Esophagus squamous epithelium (tissue), 5 donors: ENCODE results near the gene TMEM41A. TPM values are rescaled to one million over a fixed set of nuclear protein-coding genes. Genes with fewer than 3 reads are reported as not detected.

Experiments used
- DNase-seq: peaks from one replicate; lab custom pipeline; 2025; lab: John Stamatoyannopoulos, UW
- H3K27ac ChIP-seq, 4 donors: fragments of 200-600 bp; sonication (generic); one replicate each; pipeline ENCODE4 v1.5.1; 2016 to 2019; ENCODE audit warnings: mild to moderate bottlenecking in 1 of 4
- H3K27me3 ChIP-seq, 4 donors: fragments of 200-600 bp; sonication (generic); 1 replicate in 3 of 4; 2 replicates in 1 of 4; pipeline versions ENCODE4 v1.5.1 to v1.6.0; 2017 to 2021; ENCODE audit warnings: antibody characterized with exemption in 1 of 4
- H3K36me3 ChIP-seq, 3 donors: fragments of 200-600 bp; sonication (generic); one replicate each; pipeline ENCODE4 v1.5.1; 2016 to 2019
- H3K4me1 ChIP-seq, 3 donors: fragments of 200-600 bp; sonication (generic); one replicate each; pipeline ENCODE4 v1.5.1; 2017 to 2019
- H3K4me3 ChIP-seq, 4 donors: fragments of 200-600 bp; sonication (generic); 1 replicate in 3 of 4; 2 replicates in 1 of 4; pipeline ENCODE4 v1.5.1; 2016 to 2019; ENCODE audit warnings: mild to moderate bottlenecking in 2 of 4, moderate library complexity in 1 of 4
- H3K9me3 ChIP-seq, 3 donors: fragments of 200-600 bp; sonication (generic); one replicate each; pipeline ENCODE4 v1.5.1; 2016 to 2019
- CTCF ChIP-seq, 6 experiments: fragments of 450-650 bp in 4 of 6; fragments of 200-600 bp in 2 of 6; sonication (generic) in 2 of 6; IDR thresholded peaks; one replicate each; pipeline ENCODE4 v1.5.1; 2016 to 2019; ENCODE audit warnings: antibody characterized with exemption in 6 of 6, mild to moderate bottlenecking in 4 of 6, moderate library complexity in 4 of 6
- POLR2A ChIP-seq, 4 donors: fragments of 450-650 bp; IDR thresholded peaks; one replicate each; pipeline ENCODE4 v1.6.1; 2017; ENCODE audit warnings: antibody characterized with exemption in 4 of 4, mild to moderate bottlenecking in 4 of 4, moderate library complexity in 3 of 4
- WGBS, 2 donors: methylation state at CpG; one replicate each; pipeline ENCODE4 v1.1.5; 2018; 5-methylcytosine and 5-hydroxymethylcytosine counted together
- intact Hi-C: fragments of 100-400 bp; cut with DNase I; formaldehyde crosslinking; loops from one replicate; pipeline ENCODE4 v1.15.0; 2022
- total RNA-seq, 4 donors: library from RNA; depleted of rRNA; stranded (reverse); fragments of >200 nt; gene quantifications; one replicate each; pipeline ENCODE4 v1.1.0, GENCODE V29; 2016
- donor health status: DM: yes; HTN: yes; CAD: no.

Gene TMEM41A
- total RNA-seq, 4 donors from 2014 or later = 15.6 to 25.9 (median 20.3) TPM

- no peak for TF ChIP-seq POLR2A (IDR thresholded peaks at IDR 0.05)
- TF ChIP-seq CTCF (IDR thresholded peaks at IDR 0.05) = no peak
- peaks cover 0 to 5% (median 0%) of the 10 kb centered on the region in 3 donors for H3K4me1 ChIP-seq
- DNase-seq = no peak
- H3K27ac ChIP-seq = no peak overlapping the region
- no peaks in the 10 kb centered on the region for H3K27me3 ChIP-seq
- intact Hi-C loops = no loop called here
- WGBS, 2 donors = 82 to 84% methylated on average over 4 of the region's 4 CpGs
- H3K9me3 ChIP-seq = no peaks in the 10 kb centered on the region
- no peak overlapping the region for H3K4me3 ChIP-seq
- peaks cover 8 to 99% (median 8%) of the 10 kb centered on the region in 3 donors for H3K36me3 ChIP-seq
These were observed 8.6 kb downstream of the TMEM41A start for GRCh38 chr3:185490241-185490640.

GRCh38 chr3:185489462-185489861 is 9.4 kb downstream of the TMEM41A start:
- Histone ChIP-seq H3K27me3 (no peaks in the 10 kb centered on the region), H3K9me3 (no peaks in the 10 kb centered on the region), H3K27ac (no peak overlapping the region), H3K4me3 (no peak overlapping the region), H3K36me3 (peaks cover under 1 to 94% (median 8%) of the 10 kb centered on the region in 3 donors), H3K4me1 (peaks cover 0 to 5% (median 0%) of the 10 kb centered on the region in 3 donors)
- intact Hi-C loops = no loop called here
- WGBS, 2 donors = 48 to 63% methylated on average over 3 of the region's 3 CpGs
- no peak for DNase-seq
- TF ChIP-seq POLR2A (IDR thresholded peaks at IDR 0.05) (no peak), CTCF (IDR thresholded peaks at IDR 0.05) (no peak)

GRCh38 chr3:185488465-185488864 is 10.4 kb downstream of the TMEM41A start:
- intact Hi-C loops = no loop called here
- TF ChIP-seq POLR2A (IDR thresholded peaks at IDR 0.05) = no peak
- no peak for TF ChIP-seq CTCF (IDR thresholded peaks at IDR 0.05)
- 94 to 98% methylated on average over 3 to 5 of the region's 5 CpGs for WGBS, 2 donors
- H3K4me1 ChIP-seq = peaks cover 0 to 5% (median 0%) of the 10 kb centered on the region in 3 donors
- no peaks in the 10 kb centered on the region for H3K27me3 ChIP-seq
- H3K36me3 ChIP-seq = peaks cover 0 to 91% (median 7%) of the 10 kb centered on the region in 3 donors
- no peak overlapping the region for H3K4me3 ChIP-seq
- no peak overlapping the region for H3K27ac ChIP-seq
- no peaks in the 10 kb centered on the region for H3K9me3 ChIP-seq
- DNase-seq = no peak

GRCh38 chr3:185486394-185486793 is 12.4 kb downstream of the TMEM41A start:
- TF ChIP-seq CTCF (IDR thresholded peaks at IDR 0.05) (no peak), POLR2A (IDR thresholded peaks at IDR 0.05) (no peak)

GRCh38 chr3:185484296-185484695 is 14.5 kb downstream of the TMEM41A start:
- 86 to 89% methylated on average over 3 of the region's 3 CpGs for WGBS, 2 donors
- TF ChIP-seq POLR2A (IDR thresholded peaks at IDR 0.05) = no peak
- TF ChIP-seq CTCF (IDR thresholded peaks at IDR 0.05) = no peak
- Histone ChIP-seq H3K27ac (no peak overlapping the region), H3K27me3 (no peaks in the 10 kb centered on the region), H3K9me3 (no peaks in the 10 kb centered on the region), H3K4me1 (no peaks in the 10 kb centered on the region), H3K4me3 (no peak overlapping the region), H3K36me3 (peaks cover 0 to 90% (median 0%) of the 10 kb centered on the region in 3 donors)
- intact Hi-C loops = no loop called here
- DNase-seq = no peak

More at GRCh38 chr3:185486394-185486793, 12.4 kb downstream of the TMEM41A start:
- 93 to 94% methylated on average over 5 of the region's 5 CpGs for whole genome bisulfite sequencing, 2 donors
- H3K27me3 ChIP-seq = no peaks in the 10 kb centered on the region
- H3K4me3 ChIP-seq = no peak overlapping the region
- intact Hi-C loops = no loop called here
- no peak overlapping the region for H3K27ac ChIP-seq
- H3K9me3 ChIP-seq = no peaks in the 10 kb centered on the region
- peaks cover 0 to 5% (median 0%) of the 10 kb centered on the region in 3 donors for H3K4me1 ChIP-seq
- DNase-seq = no peak
- peaks cover 0 to 90% (median 0%) of the 10 kb centered on the region in 3 donors for H3K36me3 ChIP-seq
